ENCODE data around the gene ANKRD44. TPM values are rescaled to one million over a fixed set of nuclear protein-coding genes. Genes with fewer than 3 reads are reported as not detected.

The ANKRD44 gene
- polyA plus RNA-seq, 12 donors, result 11.2 to 34.8 (median 21.1) TPM; not detected in 1

DNA sequence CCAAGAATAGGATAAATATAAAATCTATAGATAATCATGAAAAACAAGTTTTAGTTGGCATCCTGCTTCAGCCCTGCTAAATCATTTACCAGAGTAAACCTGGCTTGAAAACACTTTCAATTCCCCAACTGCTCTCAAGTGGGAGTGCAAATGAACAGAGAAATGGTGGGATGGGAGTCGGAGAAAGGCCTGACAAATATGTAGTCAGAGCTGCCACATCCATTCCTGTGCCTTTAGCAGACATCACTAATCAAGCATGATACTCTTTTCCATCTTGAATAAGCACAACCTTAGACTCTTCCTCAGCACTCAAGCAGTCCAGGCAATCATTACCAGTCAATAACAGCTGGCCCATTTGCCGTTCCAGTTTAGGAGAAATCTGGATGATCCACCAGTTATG, 101.3 kb downstream of the ANKRD44 start:
- no peak for DNase-seq

DNA sequence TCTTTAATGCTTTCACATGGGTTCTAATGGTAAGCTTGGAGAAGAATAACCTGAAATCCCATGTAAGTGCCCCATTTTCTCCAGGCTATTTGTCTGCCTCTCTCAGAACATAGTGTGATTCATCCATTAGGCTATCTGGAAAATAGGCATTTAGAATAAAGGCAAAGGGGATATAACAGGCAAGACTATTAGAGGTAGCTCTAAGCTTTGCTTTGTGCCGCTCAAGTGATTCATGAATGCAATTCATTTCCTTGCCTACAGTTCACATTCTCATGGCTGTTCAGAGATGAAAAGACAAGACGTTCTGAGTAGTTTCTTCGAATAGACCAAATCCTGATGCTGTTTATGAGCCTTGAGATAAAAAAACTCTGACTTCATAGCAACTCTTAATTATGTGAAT, 101.7 kb downstream of the ANKRD44 start:
- DNase-seq, result no peak

DNA sequence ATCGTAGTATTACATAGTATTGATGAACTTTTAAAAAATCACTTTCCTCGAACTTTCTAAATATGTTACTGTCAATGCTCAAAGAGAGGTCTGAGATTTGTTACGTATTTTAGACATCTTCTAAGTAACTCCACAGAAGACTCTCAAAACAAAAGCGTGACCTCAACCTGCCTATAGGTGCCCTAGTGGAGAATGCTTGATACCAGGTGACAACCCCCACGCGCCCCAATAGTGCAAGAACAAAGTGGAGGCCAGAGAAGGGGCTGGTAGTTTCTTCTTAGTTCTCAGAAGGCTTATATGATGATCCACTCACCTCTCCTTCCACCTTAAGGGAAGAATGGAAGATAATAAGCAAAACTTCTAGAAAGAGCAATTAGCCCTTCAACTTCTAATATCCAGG, 102.6 kb downstream of the ANKRD44 start:
- no peak for DNase-seq

DNA sequence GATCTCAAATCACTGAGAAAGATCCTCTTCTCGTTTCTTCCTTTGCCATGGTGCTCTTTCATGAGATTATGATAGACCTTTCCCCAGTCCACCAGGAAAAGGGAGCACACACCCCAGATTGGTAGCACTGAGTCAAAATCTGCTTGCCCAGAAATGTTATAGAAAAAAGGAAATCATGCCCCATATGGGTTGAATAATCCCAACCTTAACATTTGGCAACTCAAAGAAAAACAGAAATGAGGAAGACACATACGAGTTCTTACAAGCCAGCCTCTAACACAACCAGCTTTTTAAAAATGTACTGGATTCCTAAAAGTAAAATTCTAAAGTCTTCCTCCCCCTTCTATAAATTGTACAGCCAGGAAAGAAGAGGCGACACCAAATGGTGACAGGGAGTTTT, 103.0 kb downstream of the ANKRD44 start:
- DNase-seq, result no peak

DNA sequence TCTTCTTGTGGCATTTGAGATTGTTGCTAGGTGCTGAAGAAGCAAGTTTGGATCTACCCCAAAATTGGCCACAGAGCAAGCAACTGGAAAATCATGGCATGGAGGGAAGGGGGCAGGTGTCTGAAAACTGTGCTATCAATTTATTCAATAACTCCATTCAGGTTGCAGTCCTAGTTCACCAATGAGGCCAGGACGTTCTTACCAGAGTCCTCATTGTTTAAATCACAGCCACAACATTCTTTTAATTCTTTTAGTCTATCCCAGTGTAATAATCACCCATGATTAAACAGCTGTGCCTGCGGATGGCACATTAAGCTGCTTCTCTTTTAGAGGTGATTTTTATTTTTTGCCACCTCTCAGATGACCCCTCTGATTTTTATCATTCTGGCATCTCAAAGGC, 103.5 kb downstream of the ANKRD44 start:
- DNase-seq, result no peak

DNA sequence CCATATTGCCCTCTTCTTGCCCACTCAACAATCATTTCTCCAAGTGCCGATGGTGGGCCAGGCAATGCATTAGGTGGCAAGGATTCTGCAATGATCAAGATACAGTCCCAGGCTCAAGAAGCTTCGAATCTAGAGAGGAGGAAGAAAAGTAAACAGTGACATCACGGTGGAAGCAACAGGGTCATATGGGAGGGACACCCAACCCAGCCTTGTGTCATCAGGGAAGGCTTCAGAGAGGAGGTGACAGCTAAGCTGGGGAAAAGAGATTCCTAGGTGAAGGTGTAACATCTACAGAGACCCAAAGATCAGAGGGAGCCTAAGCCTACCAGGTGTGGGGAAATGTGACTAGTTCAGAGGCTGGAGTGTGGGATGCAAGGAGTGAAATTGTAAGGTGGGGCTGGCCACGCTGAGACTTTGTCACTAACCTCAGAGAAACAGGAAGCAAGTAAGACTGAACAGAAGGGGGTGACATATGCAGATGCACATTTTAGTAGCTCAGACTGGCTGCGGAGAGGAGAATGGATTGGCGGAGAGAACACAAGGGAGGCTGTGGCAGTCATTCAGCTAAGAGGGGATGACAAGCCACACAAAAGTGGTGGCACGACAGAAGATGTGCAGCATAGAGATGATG, 104.9 kb downstream of the ANKRD44 start:
- DNase-seq, result no peak

DNA sequence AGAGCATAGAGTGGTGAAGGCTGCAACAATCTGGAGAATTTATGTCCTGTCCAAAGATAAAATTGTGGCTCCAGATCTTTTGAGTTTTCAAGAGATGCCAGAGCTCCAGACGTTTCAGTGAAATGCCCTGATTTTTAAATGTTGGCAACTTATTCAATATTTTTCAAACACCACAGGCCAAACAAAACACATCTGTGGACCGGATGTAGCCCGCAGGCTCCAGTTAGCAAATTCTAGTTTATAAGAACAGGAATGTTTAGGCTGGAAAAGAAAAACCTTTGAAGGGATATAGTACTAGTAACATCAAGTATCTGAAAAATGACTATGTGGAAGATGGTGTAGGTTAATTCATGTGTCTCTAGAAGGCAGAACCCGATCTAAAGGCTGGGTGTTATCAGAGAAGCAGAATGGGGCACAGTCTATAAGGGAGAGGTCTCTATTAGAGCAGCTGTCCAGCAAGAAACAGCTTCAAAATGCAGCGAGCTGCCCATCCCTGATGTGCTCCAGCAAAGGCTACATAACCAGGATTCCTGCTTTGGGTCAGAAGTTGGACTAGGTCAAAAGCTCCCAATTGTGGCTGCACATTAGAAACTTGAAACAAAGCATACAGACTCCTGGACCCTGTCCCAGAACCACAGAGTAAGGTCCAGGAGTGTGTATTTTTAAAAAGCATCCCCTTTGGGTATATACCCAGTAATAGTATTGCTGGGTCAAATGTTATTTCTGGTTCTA, 105.9 kb downstream of the ANKRD44 start:
- no peak for DNase-seq

DNA sequence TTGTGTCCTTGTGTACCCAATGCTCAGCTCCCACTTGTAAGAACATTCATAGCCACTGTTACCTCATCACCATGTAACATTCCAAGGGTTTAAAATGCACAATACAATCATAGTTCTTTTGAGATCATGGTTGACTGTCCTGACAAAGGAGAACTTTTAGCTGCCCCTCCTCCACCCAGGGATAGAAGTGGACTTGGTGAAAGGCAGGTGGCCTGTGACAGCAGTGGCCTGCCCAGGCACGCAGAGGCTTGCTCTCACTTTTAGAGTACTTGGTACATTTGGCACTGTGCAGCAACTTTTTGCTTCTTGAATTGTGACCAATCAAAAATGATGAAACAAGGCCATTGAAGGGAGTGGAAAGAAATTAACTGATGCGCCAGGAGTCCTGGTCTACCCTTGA, 108.7 kb downstream of the ANKRD44 start:
- DNase-seq, result no peak

DNA sequence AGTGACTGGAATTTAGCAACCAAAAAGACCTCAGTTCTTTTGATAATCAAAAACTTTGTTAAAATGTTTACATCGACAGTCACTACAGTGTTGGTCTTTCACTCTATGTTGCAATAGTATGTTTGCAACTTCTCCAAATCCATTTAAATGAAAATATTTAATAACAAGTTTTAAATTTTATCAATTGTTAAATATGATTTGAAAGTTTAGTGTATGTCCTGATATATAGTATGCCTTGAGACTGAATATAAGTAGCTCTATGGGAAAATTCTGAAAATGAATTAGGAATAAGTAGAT, 109.9 kb downstream of the ANKRD44 start:
- no peak for DNase-seq

DNA sequence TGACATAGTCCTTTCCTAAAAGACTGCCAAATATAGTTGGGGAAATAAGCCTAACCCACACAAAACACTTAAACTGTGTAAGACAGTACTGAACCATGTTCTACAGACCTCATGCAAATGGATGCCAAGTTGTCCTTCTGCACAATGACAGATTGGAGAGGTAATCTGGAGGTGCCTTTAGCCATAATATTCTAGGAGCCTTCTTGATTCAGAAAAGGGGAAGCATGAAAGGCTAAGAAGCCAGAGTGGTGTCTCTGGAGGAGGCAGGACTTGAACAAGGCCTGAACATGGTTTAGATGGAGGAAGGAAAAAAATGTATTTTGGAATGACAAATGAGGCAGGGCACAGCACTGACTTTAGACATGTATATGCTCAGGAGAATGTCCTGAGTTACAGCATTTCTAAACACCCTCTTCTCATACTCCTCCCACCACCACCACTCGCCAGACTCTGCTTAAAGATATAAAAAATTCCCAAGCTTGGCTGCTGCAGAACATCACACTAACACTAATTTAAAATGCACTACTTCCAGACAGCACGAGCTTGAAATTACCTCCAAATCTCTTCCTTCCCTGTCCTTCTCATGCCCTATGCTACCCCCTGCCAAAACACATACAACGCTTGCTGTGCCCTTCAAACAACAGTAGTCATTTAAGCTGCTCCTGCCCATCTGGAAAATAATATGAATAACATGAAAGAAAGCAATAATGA, 110.4 kb downstream of the ANKRD44 start:
- DNase-seq, result no peak

DNA sequence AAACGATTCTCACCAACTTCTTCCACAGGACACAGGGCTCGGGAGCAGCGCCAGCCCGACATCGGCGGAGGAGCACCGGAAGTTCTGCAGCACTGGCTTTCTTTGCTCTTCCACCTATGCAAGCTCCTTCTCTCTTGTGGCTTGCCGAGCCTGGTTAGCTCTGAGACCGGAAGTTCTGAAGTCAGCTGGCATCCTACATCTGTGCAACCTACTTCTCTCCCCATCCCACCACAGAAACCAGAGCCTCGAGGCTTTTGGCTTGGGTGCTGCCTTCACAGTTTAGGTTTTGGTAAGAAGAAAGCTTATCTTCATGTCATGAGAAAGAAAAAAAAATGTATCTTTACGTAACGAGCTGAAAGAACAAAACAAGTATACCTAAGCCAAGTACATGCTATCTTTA, 111.7 kb downstream of the ANKRD44 start:
- no peak for DNase-seq

DNA sequence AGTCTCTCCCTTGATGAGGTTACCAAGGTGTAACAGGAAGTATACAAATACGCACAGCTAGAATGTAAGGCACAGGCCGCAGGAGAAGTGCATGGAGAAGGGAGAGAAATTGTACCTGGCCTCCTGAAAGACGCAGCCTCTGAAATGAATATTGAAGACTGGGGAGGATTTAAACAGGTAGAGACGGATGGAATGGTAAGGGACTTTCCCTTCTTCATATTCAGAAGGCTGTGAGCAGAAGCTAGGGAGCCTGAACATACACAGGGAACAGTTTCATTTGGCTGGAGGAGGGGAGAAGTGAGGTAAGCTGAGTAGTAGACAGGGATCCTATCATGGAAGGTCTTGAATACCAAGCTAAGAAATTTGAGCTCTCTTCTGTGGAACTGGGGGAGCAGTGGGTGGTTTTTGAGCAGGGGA, 112.7 kb downstream of the ANKRD44 start:
- DNase-seq, result no peak

DNA sequence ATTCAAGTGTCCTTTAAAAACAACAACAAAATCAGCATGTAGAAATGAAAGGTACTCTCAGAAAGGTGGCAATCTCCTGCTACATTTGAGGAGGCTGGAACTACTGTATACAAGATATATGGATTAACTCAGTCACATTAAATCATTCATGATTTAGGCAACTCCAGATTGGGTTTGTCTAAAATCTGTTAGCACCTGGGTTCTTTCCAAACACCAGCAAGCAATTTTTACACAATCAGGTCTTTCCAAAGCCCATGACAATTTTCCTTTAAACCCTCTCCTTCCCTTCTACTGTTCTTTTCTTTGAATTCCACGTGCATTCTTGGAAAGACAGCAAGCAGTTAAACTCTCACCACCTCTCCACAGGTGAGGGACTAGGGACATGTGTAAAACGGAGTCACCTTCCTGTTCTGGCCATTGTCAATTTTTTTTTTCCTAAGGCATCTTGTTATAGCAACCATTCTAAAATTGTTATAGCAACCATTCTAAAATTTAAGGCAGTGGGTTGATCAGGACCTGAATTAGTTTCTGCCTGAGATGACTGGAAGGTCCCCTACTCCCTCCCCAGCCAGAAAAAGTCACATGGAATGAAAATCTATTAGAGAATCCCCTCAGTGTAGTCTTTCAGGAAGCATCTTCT, 113.9 kb downstream of the ANKRD44 start:
- DNase-seq, result no peak

DNA sequence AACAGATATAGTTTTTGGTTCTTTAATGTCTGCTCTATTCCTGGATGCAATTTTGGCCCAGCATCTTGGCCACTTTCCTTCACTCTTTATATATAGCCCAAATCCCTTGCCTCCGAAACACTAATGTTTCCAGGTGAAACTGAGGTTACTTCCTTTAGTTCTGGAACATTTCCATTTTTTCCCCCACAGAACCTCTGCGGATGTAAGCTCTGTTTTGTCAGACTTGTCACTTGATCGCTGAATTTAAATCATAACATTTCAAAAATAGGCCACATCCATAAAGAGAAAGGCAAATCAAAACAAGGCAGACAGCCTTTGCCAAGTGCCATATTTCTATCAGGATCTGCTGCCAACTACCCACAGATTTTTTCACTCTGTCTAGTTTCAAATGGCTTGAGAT, 115.1 kb downstream of the ANKRD44 start:
- peak; percentile 64 for DNase-seq

DNA sequence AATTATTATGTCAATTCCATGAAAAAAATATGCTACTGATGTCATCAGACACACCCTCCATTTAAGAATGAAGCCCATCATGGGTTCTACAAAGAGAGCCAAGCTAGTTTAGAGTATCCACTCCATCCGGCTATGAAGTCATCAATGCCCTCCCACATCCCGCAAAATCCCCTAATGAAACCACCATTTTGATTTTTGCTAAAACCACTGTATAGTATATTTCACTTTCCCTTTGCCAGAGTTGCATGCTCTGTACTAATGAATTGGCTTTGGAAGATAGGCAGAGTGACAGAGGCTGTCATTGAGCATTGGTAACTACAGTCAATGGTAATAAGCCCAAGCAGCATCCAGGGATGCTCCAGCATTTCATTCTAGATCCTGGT, 118.6 kb downstream of the ANKRD44 start:
- no peak for DNase-seq

DNA sequence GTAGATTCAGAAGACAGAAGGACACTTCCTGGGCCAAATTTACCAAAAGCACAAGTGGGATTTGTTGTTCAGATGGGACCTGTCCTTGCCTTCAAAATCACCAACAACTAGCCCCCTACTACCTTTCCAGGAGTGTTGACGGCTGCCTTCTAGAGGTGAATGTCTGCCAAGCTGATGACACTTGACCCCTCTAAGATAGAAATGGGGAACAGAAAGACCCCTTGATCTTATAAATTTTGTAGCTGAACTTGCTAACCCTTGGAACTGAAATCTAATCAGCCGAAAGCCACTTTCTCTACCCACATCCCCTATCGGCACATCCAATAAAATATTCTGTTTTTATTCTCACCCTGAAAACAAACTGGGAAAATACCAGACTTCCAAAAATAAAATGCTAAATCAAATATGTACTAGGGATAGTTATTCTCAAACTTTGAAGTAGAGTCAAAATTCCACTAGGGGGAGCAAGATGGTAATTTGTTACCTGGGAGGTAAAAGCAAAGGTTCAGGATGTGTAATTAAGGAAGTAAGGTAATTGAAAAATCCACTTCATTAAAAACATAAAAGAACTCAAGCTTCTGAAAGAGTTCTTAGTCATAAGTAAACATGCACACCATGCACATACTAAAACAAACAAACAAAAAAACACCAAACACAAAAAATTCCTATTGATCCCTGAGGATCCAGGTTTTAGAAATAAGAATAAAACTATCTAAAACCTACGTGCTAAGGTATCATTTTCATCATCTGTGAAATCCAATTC, 119.2 kb downstream of the ANKRD44 start:
- no peak for DNase-seq

DNA sequence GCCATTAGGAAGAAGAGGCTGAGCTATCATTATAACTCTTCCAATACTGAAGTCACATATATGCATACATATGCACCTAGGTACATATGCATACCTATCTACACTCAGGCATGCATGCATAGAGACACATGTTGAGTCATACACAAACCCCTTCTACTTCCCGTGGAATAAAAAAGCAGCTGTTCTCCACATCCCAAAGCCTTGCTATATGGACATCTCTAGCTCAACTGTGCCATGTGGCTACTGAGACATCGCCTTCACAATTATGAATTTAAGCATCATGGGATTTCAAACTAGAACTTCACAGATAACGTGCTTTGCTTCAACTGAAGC, 120.5 kb downstream of the ANKRD44 start:
- no peak for DNase-seq

DNA sequence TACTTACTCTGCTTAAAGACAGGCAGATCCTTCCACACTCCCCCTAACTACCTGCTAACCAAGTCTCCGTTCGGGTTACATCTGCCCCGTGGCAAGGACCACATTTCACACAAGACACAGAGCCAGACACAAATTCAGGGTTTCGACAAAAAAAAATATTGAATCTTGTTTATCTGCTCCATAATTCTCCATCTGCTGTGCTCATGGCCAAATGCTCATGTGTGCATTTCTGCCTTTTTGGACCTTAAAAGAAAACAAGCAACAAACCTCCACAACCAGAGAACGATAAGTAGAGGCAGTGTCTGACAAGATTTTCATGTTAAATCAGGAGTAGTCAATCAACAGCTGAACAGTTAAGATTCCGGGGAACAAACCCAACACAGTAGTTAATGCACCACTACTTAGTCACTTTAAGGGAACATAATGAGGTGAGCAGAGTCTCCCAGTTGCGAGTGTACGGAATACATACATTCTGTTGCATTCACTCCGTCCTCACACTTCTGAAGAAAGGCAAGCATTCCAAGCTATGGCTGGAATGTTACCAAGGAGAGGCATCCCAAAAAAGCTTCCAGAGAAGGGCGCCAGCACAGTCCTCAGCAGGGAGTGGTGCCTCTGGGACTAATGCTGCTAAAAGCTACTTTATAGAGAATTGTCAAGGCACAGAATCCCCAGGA, 121.0 kb downstream of the ANKRD44 start:
- no peak for DNase-seq

DNA sequence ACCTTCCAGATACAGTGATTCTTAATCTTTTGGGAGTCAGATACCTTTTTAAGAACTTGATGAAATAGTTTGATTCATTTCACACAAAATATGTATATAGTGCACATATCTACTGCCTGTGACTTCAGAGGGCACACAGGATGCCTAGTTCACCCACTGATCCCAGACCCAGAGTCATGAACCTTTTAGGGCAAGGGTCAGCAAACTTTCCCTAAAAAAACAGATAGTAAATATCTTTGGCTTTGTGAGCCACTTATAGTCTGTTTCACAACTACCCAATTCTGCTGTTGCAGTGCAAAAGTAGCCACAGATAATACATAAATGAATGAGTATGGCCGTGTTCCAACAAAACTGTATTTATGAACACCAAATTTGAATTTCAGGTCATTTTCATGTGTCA, 124.9 kb downstream of the ANKRD44 start:
- DNase-seq, result no peak

DNA sequence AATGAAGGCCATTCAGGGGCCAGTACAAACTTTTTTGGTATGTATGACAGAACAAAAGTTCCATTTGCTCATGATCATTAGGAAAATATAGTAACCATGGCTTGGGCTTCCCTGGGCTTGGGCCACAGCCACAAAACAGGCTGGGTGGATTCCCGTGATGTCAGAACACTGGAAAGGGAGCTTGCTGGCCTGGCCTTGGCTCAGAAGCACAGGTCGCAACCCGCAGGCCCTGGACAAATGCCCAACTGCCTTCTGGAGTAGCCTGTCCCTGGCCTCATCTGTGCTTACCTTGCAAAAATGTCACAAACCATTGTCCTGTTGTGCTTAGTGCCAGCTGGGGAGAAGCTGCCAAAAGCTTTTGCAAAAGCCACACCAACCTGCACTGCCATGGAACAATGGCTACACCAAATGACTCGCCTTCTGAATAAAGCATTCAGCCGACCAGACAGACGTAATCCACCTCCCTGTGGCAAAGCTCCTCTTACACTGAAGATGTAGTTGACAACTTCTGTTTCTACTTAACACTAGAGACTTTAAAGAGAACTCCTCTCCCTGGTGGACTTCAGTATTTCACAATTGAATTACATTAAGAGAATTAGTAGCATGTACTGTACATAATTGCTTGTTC, 125.5 kb downstream of the ANKRD44 start:
- no peak for DNase-seq

DNA sequence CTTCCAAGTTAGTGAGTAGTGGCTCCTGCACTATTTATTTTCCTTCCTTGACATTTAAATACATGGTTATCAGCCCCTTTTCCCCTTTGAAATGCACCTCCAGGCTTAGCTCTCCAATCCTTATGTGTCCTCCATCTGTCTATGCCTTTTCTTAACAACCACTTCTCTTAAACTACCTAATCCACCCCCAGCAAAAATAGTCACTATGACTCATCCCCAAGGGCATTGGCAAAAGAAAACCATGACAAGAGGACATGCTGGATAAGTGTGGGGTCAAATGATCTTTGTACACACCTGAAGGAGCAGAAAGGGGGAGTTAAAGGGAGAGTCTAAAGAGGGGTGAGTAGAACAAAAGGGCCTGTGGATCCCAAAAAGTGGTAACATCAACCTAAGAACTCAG, 127.2 kb downstream of the ANKRD44 start:
- no peak for DNase-seq

All from muscle of arm (tissue), 12 donors.